ENCODE measurements around the gene MFSD12.
"Not testable (repeated sequence)": the region's sequence is repeated elsewhere in the genome, so short reads cannot be mapped to it uniquely, and the experiment has no call there.

Gene MFSD12

DNA sequence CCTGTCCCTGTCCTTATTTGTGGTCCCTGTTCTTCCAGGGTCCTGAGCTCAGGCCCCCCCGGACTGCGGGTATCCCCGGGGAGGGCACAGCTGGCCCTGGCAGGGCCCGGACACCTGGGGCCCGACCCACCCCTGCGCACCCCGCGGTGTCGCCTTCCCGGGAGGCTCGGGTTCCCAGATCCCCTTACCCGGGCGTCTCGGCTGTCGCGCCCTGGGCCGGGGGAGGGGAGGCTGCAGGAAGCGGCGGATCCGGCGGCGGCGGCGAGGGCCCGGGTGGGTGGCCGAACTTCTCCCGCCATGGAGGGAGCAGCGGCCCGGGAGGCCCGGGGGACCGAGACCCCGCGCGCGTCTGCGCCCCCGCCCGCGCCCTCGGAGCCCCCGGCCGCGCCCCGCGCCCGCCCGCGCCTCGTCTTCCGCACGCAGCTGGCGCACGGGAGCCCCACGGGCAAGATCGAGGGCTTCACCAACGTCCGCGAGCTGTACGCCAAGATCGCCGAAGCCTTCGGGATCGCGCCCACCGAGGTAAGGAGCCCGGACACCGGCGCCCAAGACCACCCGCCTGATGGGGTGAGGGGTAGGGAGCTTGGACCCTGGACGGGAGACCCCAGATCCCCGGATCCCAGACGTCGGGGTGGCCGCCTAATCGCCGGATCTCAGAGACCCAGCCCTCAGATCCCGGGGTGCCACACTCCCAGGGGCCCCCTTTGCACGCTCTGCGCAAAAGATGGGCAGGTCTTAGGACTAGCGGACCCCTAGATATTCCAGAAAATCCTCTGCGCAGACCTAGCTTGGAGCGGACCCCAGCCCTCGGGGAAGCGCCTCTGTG is 28.1 kb upstream of the MFSD12 start, which contains the start of gene GIPC3:
GIPC3 (plus strand) TSS at position 178 of the 826 bp plus-strand sequence; CDS start at position 298, 120 bp downstream.
- no peak within 1 kb of the TSS for H3K4me3 ChIP-seq (ENCODE audit: low read length)
- no peak for DNase-seq (ENCODE audit: low read depth)
- TF ChIP-seq CTCF (conservative IDR thresholded peaks at IDR 0.05; ENCODE audit: low read length), result no peak

GRCh38 chr19:3584036-3584802 is 26.8 kb upstream of the MFSD12 start:
- DNase-seq (ENCODE audit: low read depth); H3K4me3 ChIP-seq (ENCODE audit: low read length): not testable (repeated sequence)

DNA sequence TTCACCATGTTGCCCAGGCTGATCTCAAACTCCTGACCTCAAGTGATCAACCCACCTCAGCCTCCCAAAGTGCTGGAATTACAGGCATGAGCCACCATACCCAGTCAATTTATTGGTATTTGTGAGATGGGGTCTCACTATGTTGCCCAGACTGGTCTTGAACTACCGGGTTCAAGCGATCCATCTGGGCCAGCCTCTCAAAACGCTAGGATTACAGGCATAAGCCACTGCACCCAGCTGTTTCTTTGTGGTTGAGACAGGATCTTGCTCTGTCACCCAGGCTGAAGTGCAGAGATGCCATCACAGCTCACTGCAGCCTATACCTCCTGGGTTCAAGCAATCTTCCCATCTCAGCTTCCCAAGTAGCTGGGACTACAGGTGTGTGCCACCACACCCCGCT is 24.4 kb upstream of the MFSD12 start:
- not testable (repeated sequence) for DNase-seq (ENCODE audit: low read depth); H3K4me3 ChIP-seq (ENCODE audit: low read length)

- H3K4me3 ChIP-seq (ENCODE audit: low read length), result no peak overlapping the region
- peak; percentile 95 for DNase-seq (ENCODE audit: low read depth)
- TF ChIP-seq CTCF (conservative IDR thresholded peaks at IDR 0.05; ENCODE audit: low read length), result no peak
Measured at GRCh38 chr19:3580156-3580934, 23.0 kb upstream of the MFSD12 start.

GRCh38 chr19:3578390-3578789 is 21.0 kb upstream of the MFSD12 start:
- no peak for TF ChIP-seq CTCF (conservative IDR thresholded peaks at IDR 0.05; ENCODE audit: low read length)
- H3K4me3 ChIP-seq (ENCODE audit: low read length), result no peak overlapping the region
- DNase-seq (ENCODE audit: low read depth), result no peak

- H3K4me3 ChIP-seq (ENCODE audit: low read length), result no peak overlapping the region
- no peak for DNase-seq (ENCODE audit: low read depth)
- no peak for TF ChIP-seq CTCF (conservative IDR thresholded peaks at IDR 0.05; ENCODE audit: low read length)
Measured at GRCh38 chr19:3577723-3578344, 20.4 kb upstream of the MFSD12 start.

DNA sequence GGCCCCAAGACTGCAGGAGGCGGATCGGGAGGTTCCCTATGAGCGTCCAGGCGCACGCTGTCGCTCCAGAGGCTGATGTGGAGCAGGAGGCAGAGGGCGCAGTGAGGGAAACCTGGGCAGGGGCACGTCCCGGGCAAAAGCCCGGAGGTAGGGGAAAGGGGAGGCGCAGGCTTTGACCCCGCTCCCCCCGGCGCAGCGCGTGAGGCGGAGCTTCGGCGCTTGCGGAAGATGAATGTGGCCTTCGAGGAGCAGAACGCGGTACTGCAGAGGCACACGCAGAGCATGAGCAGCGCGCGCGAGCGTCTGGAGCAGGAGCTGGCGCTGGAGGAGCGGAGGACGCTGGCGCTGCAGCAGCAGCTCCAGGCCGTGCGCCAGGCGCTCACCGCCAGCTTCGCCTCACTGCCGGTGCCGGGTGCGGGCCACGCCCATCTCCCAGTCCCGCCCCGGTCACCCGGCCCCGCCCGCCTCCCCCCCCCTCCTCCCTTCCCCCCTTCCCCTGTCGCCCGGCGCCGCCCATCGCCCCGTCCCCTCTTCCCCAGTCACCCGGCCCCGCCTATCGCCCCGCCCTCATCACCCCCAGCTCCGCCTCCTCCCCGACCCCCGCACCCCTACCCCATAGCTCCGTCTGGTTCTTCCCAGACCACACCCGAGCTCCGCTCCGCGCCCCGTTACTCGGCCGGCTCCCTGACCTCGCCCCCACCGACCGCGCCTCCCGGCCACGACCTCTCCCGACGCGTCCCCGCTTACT is 19.5 kb upstream of the MFSD12 start:
- peak overlapping the region; percentile 37 for H3K4me3 ChIP-seq (ENCODE audit: low read length)
- DNase-seq (ENCODE audit: low read depth), result peak; percentile 70
- TF ChIP-seq CTCF (conservative IDR thresholded peaks at IDR 0.05; ENCODE audit: low read length), result no peak

Measured in AG10803 (cell line).